OCI-LY1 (cell line): ENCODE data around the gene DGKB.

ENCODE experiments used
- H2AFZ ChIP-seq: fragments of 200-600 bp; sonication (generic), shearing (Covaris generic); 2 replicates; pipeline ENCODE4 v1.6.0; 2014; ENCODE audit warnings: antibody characterized with exemption, mild to moderate bottlenecking, low read length
- H3F3A ChIP-seq: fragments of 200-600 bp; sonication (generic), shearing (Covaris generic); 2 replicates; pipeline ENCODE4 v1.6.0; 2014; ENCODE audit warnings: mild to moderate bottlenecking, antibody characterized with exemption, low read length, moderate library complexity; ENCODE audit not compliant: insufficient read depth
- H3K27ac ChIP-seq: fragments of 200-600 bp; sonication (generic); 2 replicates; pipeline ENCODE4 v1.5.1; 2014; ENCODE audit warnings: low read length, mixed run types, mild to moderate bottlenecking, low read depth; ENCODE audit not compliant: poor library complexity, severe bottlenecking
- H3K27me3 ChIP-seq: fragments of 200-600 bp; sonication (generic); 2 replicates; pipeline ENCODE4 v1.6.0; 2014; ENCODE audit warnings: antibody characterized with exemption, mild to moderate bottlenecking, low read length, moderate library complexity; ENCODE audit not compliant: insufficient read depth
- H3K36me3 ChIP-seq: fragments of 200-600 bp; sonication (generic); 2 replicates; pipeline ENCODE4 v1.6.1; 2014; ENCODE audit warnings: mild to moderate bottlenecking, antibody characterized with exemption, low read length, moderate library complexity, mixed read lengths; ENCODE audit not compliant: insufficient read depth
- H3K4me1 ChIP-seq: fragments of 200-600 bp; sonication (generic); 2 replicates; pipeline ENCODE4 v1.5.1; 2014; ENCODE audit warnings: mild to moderate bottlenecking, low read length, moderate library complexity; ENCODE audit not compliant: insufficient read depth, severe bottlenecking
- H3K4me2 ChIP-seq: fragments of 200-600 bp; sonication (generic), shearing (Covaris generic); 2 replicates; pipeline ENCODE4 v1.6.1; 2014; ENCODE audit warnings: low read length
- H3K4me3 ChIP-seq: fragments of 200-600 bp; sonication (generic); 2 replicates; pipeline ENCODE4 v1.5.1; 2014; ENCODE audit warnings: low read length, low read depth, mild to moderate bottlenecking, mixed read lengths; ENCODE audit not compliant: poor library complexity, severe bottlenecking
- H3K79me2 ChIP-seq: fragments of 200-600 bp; shearing (Covaris generic); 2 replicates; pipeline ENCODE4 v1.6.1; 2016; ENCODE audit warnings: mixed run types, low read length, mixed read lengths; ENCODE audit not compliant: insufficient read depth
- H3K9ac ChIP-seq: fragments of 200-600 bp; sonication (generic), shearing (Covaris generic); 2 replicates; pipeline ENCODE4 v1.6.1; 2014; ENCODE audit warnings: mild to moderate bottlenecking, low read length, mixed read lengths
- H3K9me2 ChIP-seq: fragments of 200-600 bp; sonication (generic), shearing (Covaris generic); 2 replicates; pipeline ENCODE4 v1.6.1; 2014; ENCODE audit warnings: low read depth, mild to moderate bottlenecking, low read length, mixed read lengths
- H3K9me3 ChIP-seq: fragments of 200-600 bp; shearing (Covaris generic); 2 replicates; pipeline ENCODE4 v1.6.1; 2014; ENCODE audit warnings: low read length, mixed read lengths
- H4K20me1 ChIP-seq: fragments of 200-600 bp; sonication (generic), shearing (Covaris generic); 2 replicates; pipeline ENCODE4 v1.6.0; 2016; ENCODE audit warnings: mild to moderate bottlenecking, low read length; ENCODE audit not compliant: insufficient read depth
- EZH2 ChIP-seq: fragments of 200-600 bp; sonication (generic), shearing (Covaris generic); IDR thresholded peaks from 2 replicates; pipeline ENCODE4 v1.8.0; 2017; ENCODE audit warnings: borderline replicate concordance, mixed run types, mild to moderate bottlenecking, antibody characterized with exemption, low read length, moderate library complexity, mixed read lengths
- TF ChIP-seq, protein P1 (sequence below): fragments of 200-600 bp; sonication (generic), shearing (Covaris generic); IDR thresholded peaks from 2 replicates; pipeline ENCODE4 v1.5.1; 2017; ENCODE audit warnings: mild to moderate bottlenecking, antibody characterized with exemption, low read length, moderate library complexity, mixed read lengths

The DGKB gene

DNA sequence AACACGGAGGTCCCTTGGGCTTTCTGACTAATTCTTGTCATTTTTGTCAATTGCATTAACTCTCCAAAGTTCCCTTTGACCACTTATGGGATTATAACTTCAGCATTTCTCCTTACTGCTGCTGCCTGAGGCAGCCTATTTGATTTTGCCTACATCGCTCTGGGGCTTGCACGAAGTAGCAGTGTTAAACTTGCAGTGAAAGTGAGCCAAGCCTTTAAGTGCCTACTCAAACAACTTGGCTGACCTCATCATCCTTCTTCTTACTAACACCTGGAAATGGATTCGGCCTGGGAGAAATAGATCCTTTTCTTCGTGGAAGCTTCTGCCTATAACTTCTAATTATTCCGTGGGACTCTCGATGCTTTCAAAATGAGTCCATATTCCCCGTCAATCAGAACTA, 76.6 kb downstream of the DGKB start:
- TF ChIP-seq, protein P1, sequence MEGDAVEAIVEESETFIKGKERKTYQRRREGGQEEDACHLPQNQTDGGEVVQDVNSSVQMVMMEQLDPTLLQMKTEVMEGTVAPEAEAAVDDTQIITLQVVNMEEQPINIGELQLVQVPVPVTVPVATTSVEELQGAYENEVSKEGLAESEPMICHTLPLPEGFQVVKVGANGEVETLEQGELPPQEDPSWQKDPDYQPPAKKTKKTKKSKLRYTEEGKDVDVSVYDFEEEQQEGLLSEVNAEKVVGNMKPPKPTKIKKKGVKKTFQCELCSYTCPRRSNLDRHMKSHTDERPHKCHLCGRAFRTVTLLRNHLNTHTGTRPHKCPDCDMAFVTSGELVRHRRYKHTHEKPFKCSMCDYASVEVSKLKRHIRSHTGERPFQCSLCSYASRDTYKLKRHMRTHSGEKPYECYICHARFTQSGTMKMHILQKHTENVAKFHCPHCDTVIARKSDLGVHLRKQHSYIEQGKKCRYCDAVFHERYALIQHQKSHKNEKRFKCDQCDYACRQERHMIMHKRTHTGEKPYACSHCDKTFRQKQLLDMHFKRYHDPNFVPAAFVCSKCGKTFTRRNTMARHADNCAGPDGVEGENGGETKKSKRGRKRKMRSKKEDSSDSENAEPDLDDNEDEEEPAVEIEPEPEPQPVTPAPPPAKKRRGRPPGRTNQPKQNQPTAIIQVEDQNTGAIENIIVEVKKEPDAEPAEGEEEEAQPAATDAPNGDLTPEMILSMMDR: no peak
- TF ChIP-seq EZH2: no peak
- H3K9me3 ChIP-seq: no peaks in the 10 kb centered on the region
- H3K4me2 ChIP-seq: no peak overlapping the region
- H4K20me1 ChIP-seq: no peaks in the 10 kb centered on the region
- no peaks in the 10 kb centered on the region for H3K27me3 ChIP-seq
- H3K79me2 ChIP-seq: no peaks in the 10 kb centered on the region
- no peak overlapping the region for H3K4me3 ChIP-seq
- no peak overlapping the region for H2AFZ ChIP-seq
- no peaks in the 10 kb centered on the region for H3K9me2 ChIP-seq
- H3K36me3 ChIP-seq: no peaks in the 10 kb centered on the region
- no peak overlapping the region for H3K9ac ChIP-seq
- H3K27ac ChIP-seq: no peak overlapping the region
- no peaks in the 10 kb centered on the region for H3F3A ChIP-seq
- H3K4me1 ChIP-seq: no peaks in the 10 kb centered on the region

DNA sequence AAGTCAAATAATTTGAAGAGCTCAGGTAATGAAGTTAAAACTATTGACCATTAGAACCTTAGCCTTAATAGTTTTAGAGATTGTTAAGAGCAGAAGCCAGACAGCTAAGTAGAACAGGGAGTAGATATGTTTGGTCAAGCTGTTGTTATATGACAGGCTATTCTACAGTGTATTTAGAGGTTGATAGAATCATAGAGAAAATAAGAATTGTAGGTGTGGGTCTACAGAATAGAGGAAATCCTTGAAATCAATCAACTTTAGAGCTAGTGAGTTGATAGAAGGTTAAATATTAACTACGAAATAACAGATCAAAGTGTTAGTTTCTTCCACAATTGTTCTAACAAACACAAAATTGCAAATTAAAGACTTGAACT, 80.1 kb downstream of the DGKB start:
- TF ChIP-seq, protein P1: no peak
- TF ChIP-seq EZH2: no peak
- H3K79me2 ChIP-seq: no peaks in the 10 kb centered on the region
- H3K4me3 ChIP-seq: no peak overlapping the region
- H3K27me3 ChIP-seq: no peaks in the 10 kb centered on the region
- H3K9me2 ChIP-seq: no peaks in the 10 kb centered on the region
- H2AFZ ChIP-seq: no peak overlapping the region
- no peaks in the 10 kb centered on the region for H3F3A ChIP-seq
- no peak overlapping the region for H3K9ac ChIP-seq
- H3K36me3 ChIP-seq: no peaks in the 10 kb centered on the region
- H3K27ac ChIP-seq: no peak overlapping the region
- H3K9me3 ChIP-seq: no peaks in the 10 kb centered on the region
- no peaks in the 10 kb centered on the region for H4K20me1 ChIP-seq
- no peaks in the 10 kb centered on the region for H3K4me1 ChIP-seq
- no peak overlapping the region for H3K4me2 ChIP-seq

DNA sequence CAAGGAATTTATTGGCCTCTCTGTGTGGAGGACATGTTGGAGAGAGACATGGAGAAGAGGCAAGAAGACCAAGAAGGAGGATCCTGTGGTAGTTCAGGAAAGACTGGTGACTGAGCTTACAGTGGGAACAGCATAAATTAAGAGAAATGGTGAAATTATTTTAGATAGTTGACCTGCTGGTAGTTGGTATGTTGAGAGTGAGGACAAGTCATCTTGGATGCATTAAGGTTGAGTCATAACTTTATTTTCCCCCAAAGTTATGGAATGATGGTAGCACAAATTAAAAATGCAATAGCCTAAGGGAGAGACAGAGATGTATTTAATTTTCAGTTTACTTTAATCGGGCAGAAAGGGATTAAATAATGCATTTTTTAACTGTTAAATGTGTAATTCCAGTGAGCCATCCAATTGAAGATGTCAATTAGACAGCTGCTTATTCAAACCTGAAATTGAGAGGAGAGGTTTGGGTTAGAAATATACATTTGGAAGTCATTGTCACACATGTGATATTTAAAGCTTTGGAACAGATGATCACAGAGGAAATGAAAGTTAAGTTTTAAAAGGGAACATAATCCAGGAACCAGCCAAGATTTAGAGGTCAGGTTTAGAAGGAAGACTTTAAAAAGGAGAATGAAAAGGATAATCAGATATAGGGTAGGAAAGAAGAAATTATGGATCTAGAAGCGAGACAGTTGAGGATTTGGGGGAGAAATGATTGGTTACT, 80.6 kb downstream of the DGKB start:
- Histone ChIP-seq H3K36me3 (no peaks in the 10 kb centered on the region), H3K27ac (no peak overlapping the region), H2AFZ (no peak overlapping the region), H3K9ac (no peak overlapping the region), H3F3A (no peaks in the 10 kb centered on the region), H3K4me3 (no peak overlapping the region), H3K79me2 (no peaks in the 10 kb centered on the region), H3K9me2 (no peaks in the 10 kb centered on the region), H3K9me3 (no peaks in the 10 kb centered on the region), H4K20me1 (no peaks in the 10 kb centered on the region), H3K4me2 (no peak overlapping the region), H3K4me1 (no peaks in the 10 kb centered on the region), H3K27me3 (no peaks in the 10 kb centered on the region)
- TF ChIP-seq, protein P1: no peak
- TF ChIP-seq EZH2: no peak
